BLaER1 treated with 17β-estradiol and CSF1 and Interleukin-3, amounts not matched to agents 10 nM and 100 nM (cell line): ENCODE data around the gene DOHH.
"Not testable (repeated sequence)": the region's sequence is repeated elsewhere in the genome, so short reads cannot be mapped to it uniquely, and the experiment has no call there.

Experiments used
- H3K27ac ChIP-seq, 11 experiments: shearing (Covaris generic); formaldehyde crosslinking; 2 replicates each; pipeline ENCODE4 v1.8.1; 2022
- H3K27me3 ChIP-seq, 11 experiments: shearing (Covaris generic); formaldehyde crosslinking; 2 replicates each; pipeline ENCODE4 v1.8.1; 2022
- H3K36me3 ChIP-seq, 11 experiments: shearing (Covaris generic); formaldehyde crosslinking; 2 replicates each; pipeline ENCODE4 v1.8.1; 2022
- H3K4me1 ChIP-seq, 10 experiments: shearing (Covaris generic); formaldehyde crosslinking; 2 replicates each; pipeline ENCODE4 v1.8.1; 2022
- H3K4me2 ChIP-seq, 11 experiments: shearing (Covaris generic); formaldehyde crosslinking; 2 replicates each; pipeline ENCODE4 v1.8.1; 2022
- H3K4me3 ChIP-seq, 10 experiments: shearing (Covaris generic); formaldehyde crosslinking; 2 replicates each; pipeline ENCODE4 v1.8.1; 2022
- H3K9ac ChIP-seq, 11 experiments: shearing (Covaris generic); formaldehyde crosslinking; 2 replicates each; pipeline ENCODE4 v1.8.1; 2022
- H3K9me3 ChIP-seq, 11 experiments: shearing (Covaris generic); formaldehyde crosslinking; replicated peaks in 1 of 11; 2 replicates each; pipeline ENCODE4 v1.8.1; 2022
- H4K20me1 ChIP-seq, 11 experiments: shearing (Covaris generic); formaldehyde crosslinking; 2 replicates each; pipeline ENCODE4 v1.8.1; 2022
- Cebpa-rat ChIP-seq, 11 experiments: shearing (Covaris generic); IDR thresholded peaks; 2 replicates each; pipeline ENCODE4 v1.8.1; 2022

Gene DOHH

GRCh38 chr19:3455960-3456601 is 44.4 kb downstream of the DOHH start:
- Histone ChIP-seq H3K27me3 (no peaks in the 10 kb centered on the region), H4K20me1 (peaks cover 64 to 100% (median 92%) of the 10 kb centered on the region in 11 experiments), H3K4me2 (peak overlapping the region; percentile 35 to 90 (median 80); a peak in 21 of 22 replicates), H3K9ac (peak overlapping the region in 7 of 11 experiments; percentile 1 to 41 (median 28); a peak in 6 of 22 replicates), H3K27ac (no peak overlapping the region), H3K9me3 (no peaks in the 10 kb centered on the region), H3K4me3 (no peak overlapping the region), H3K36me3 (peaks cover 67 to 93% (median 75%) of the 10 kb centered on the region in 11 experiments), H3K4me1 (peaks cover 49 to 65% (median 56%) of the 10 kb centered on the region in 10 experiments)
- TF ChIP-seq Cebpa-rat (IDR thresholded peaks at IDR 0.05), result no peak

DNA sequence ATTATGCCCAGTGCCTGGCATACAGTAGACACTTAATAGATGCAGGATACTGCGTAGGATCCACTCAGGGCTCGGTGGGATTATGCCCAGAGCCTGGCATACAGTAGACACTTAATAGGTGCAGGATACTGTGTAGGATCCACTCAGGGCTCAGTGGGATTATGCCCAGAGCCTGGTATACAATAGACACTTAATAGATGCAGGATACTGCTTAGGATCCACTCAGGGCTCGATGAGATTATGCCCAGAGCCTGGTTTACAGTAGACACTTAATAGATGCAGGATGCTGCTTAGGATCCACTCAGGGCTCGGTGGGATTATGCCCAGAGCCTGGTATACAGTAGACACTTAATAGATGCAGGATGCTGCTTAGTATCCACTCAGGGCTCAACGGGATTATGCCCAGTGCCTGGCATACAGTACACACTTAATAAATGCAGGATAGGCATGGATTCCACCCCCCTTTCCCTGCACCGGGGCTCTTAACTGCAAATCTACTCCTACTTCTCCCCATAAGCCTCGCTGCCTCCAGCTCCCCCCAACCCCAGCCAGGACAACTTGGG is 45.0 kb downstream of the DOHH start:
- Histone ChIP-seq H3K9ac (peak overlapping the region in 4 of 11 experiments; percentile 1 to 38 (median 16); a peak in 1 of 22 replicates), H3K4me1 (peaks cover 55 to 71% (median 61%) of the 10 kb centered on the region in 10 experiments), H3K36me3 (peaks cover 63 to 90% (median 75%) of the 10 kb centered on the region in 11 experiments), H3K4me3 (no peak overlapping the region), H3K27ac (no peak overlapping the region), H4K20me1 (peaks cover 64 to 100% (median 94%) of the 10 kb centered on the region in 11 experiments), H3K27me3 (no peaks in the 10 kb centered on the region), H3K9me3 (no peaks in the 10 kb centered on the region), H3K4me2 (peak overlapping the region in 9 of 11 experiments; percentile 35 to 90 (median 80); a peak in 18 of 22 replicates)
- TF ChIP-seq Cebpa-rat (IDR thresholded peaks at IDR 0.05), result no peak

DNA sequence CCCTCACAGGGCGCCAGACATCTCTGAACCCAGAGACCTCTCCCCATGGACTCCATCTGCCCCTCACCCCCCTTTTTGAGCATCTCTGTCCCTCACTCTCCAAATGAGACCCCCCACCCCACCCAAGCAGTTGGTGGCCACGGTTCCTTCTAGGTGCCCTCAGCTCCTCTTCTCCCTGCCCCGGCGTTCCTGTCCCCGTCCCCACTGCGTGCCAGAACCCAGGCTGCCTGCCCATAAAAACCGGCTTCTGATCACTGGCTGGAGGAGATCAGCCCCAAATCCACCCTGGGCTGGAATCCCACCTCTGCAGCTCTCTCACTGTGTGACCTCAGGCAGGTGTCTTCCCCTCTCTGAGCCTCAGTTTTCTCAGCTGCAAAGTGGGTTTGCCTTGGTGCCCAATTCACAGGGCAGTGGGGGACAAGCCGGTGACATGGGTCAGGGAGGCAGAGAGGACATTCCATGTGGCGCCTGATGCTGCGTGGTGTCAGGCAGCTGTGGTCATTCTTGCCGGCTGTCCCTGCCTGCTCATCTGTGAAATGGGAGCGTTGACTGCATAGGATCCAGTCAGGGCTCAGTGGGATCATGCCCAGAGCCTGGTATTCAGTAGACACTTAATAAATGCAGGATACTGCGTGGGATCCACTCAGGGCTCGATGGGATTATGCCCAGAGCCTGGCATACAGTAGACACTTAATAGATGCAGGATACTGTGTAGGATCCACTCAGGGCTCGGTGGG is 45.6 kb downstream of the DOHH start:
- Histone ChIP-seq H3K27me3 (no peaks in the 10 kb centered on the region), H3K4me1 (peaks cover 61 to 75% (median 66%) of the 10 kb centered on the region in 10 experiments), H3K9ac (no peak overlapping the region), H3K27ac (no peak overlapping the region), H3K4me3 (no peak overlapping the region), H3K36me3 (peaks cover 60 to 90% (median 75%) of the 10 kb centered on the region in 11 experiments), H4K20me1 (peaks cover 59 to 100% (median 92%) of the 10 kb centered on the region in 11 experiments), H3K4me2 (no peak overlapping the region), H3K9me3 (no peaks in the 10 kb centered on the region)
- no peak for TF ChIP-seq Cebpa-rat (IDR thresholded peaks at IDR 0.05)

DNA sequence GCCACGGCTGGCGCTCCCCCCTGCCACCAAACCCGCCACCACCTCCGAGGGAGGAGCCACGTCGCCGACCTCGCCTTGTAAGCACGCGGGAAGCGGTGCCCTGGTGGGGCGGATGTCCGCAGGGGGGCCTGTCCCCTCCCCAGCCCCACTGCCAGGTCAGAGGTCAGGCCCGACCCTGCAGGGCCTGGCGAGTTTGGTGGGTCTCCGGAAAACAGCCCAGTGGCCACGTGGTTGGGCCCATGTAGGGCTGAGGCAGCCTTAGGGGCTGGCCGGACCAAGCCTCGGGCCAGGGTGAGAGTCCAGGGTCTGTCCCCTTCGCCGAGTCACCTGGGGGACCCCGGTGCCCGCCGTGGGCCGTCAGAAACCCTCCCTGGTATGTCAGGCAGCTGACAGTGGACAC is 46.6 kb downstream of the DOHH start:
- H3K4me2 ChIP-seq, result no peak overlapping the region
- peaks cover 51 to 100% (median 90%) of the 10 kb centered on the region in 11 experiments for H4K20me1 ChIP-seq
- no peak for TF ChIP-seq Cebpa-rat (IDR thresholded peaks at IDR 0.05)
- peak overlapping the region in 1 of 11 experiments; percentile 17; a peak in 1 of 22 replicates for H3K27ac ChIP-seq
- peaks cover 52 to 75% (median 63%) of the 10 kb centered on the region in 10 experiments for H3K4me1 ChIP-seq
- no peak overlapping the region for H3K9ac ChIP-seq
- H3K27me3 ChIP-seq, result no peaks in the 10 kb centered on the region
- H3K36me3 ChIP-seq, result peaks cover 67 to 90% (median 79%) of the 10 kb centered on the region in 11 experiments
- H3K9me3 ChIP-seq, result no peaks in the 10 kb centered on the region
- no peak overlapping the region for H3K4me3 ChIP-seq

DNA sequence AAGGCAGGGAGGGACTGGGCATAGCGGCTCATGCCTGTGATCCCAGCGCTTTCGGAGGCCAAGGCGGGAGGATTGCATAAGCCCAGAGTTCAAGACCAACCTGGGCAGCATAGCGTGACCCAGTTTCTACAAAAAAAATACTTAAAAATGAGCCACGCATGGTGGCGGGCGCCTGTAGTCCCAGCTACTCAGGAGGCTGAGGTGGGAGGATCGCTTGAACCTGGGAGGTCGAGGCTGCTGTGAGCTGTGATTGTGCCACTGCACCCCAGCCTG is 47.6 kb downstream of the DOHH start:
- H3K27me3 ChIP-seq, result not testable (repeated sequence)
- Histone ChIP-seq H3K36me3 (peaks cover 75 to 93% (median 86%) of the 10 kb centered on the region in 11 experiments), H3K27ac (peak overlapping the region in 2 of 11 experiments; percentile 20 to 84; a peak in 2 of 22 replicates)

GRCh38 chr19:3452171-3452941 is 48.1 kb downstream of the DOHH start:
- peaks cover 37 to 100% (median 90%) of the 10 kb centered on the region in 11 experiments for H4K20me1 ChIP-seq
- peak overlapping the region in 2 of 11 experiments; percentile 16 to 68; a peak in 2 of 22 replicates for H3K9ac ChIP-seq
- no peak overlapping the region for H3K4me3 ChIP-seq
- TF ChIP-seq Cebpa-rat (IDR thresholded peaks at IDR 0.05), result no peak
- H3K4me2 ChIP-seq, result peak overlapping the region in 2 of 11 experiments; percentile 66 to 75; a peak in 2 of 22 replicates
- no peaks in the 10 kb centered on the region for H3K9me3 ChIP-seq
- H3K27ac ChIP-seq, result peak overlapping the region in 4 of 11 experiments; percentile 25 to 85 (median 82); a peak in 6 of 22 replicates
- peaks cover 38 to 65% (median 50%) of the 10 kb centered on the region in 10 experiments for H3K4me1 ChIP-seq
- H3K27me3 ChIP-seq, result no peaks in the 10 kb centered on the region
- peaks cover 80 to 97% (median 89%) of the 10 kb centered on the region in 11 experiments for H3K36me3 ChIP-seq

More for the DNA sequence above, 47.6 kb downstream of the DOHH start:
- H3K4me3 ChIP-seq, H3K4me2 ChIP-seq, H3K9me3 ChIP-seq, H3K9ac ChIP-seq: not testable (repeated sequence)
- H3K4me1 ChIP-seq, result peaks cover 43 to 70% (median 55%) of the 10 kb centered on the region in 10 experiments
- H4K20me1 ChIP-seq, result peaks cover 42 to 100% (median 90%) of the 10 kb centered on the region in 11 experiments

DNA sequence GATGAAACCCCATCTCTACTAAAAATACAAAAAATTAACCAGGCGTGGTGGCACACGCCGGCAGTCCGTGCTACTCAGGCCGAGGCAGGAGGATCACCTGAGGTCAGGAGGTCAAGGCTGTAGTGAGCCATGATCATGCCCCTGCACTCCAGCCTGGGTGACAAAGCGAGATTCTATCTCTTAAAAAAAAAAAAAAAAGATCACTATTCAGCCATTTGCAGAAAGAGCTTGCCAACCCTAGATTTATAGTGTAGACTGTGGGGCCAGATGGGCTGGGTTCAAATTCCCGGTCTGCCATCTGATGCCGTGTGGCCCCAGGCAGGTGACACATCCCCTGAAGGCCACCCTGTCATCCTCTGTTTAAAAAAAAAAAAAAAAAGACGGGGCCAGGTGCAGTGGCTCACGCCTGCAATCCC is 49.0 kb downstream of the DOHH start:
- TF ChIP-seq Cebpa-rat (IDR thresholded peaks at IDR 0.05), result no peak
- Histone ChIP-seq H3K4me1 (peaks cover 29 to 56% (median 41%) of the 10 kb centered on the region in 10 experiments), H3K36me3 (peaks cover 81 to 99% (median 92%) of the 10 kb centered on the region in 11 experiments), H3K9me3 (no peaks in the 10 kb centered on the region), H3K4me2 (peak overlapping the region; percentile 30 to 76 (median 51)), H3K27ac (peak overlapping the region; percentile 55 to 85 (median 70)), H3K27me3 (no peaks in the 10 kb centered on the region), H3K9ac (peak overlapping the region; percentile 8 to 70 (median 53); a peak in 16 of 22 replicates), H3K4me3 (no peak overlapping the region), H4K20me1 (peaks cover 30 to 100% (median 89%) of the 10 kb centered on the region in 11 experiments)

GRCh38 chr19:3450796-3451411 is 49.6 kb downstream of the DOHH start:
- Histone ChIP-seq H3K27me3 (no peaks in the 10 kb centered on the region), H3K9me3 (no peaks in the 10 kb centered on the region), H3K27ac (peak overlapping the region; percentile 55 to 85 (median 70)), H3K4me3 (no peak overlapping the region), H3K4me1 (peaks cover 24 to 50% (median 37%) of the 10 kb centered on the region in 10 experiments), H3K9ac (peak overlapping the region; percentile 8 to 70 (median 53); a peak in 16 of 22 replicates), H3K36me3 (peaks cover 83 to 99% (median 94%) of the 10 kb centered on the region in 11 experiments), H3K4me2 (peak overlapping the region; percentile 30 to 76 (median 53)), H4K20me1 (peaks cover 30 to 100% (median 89%) of the 10 kb centered on the region in 11 experiments)
- TF ChIP-seq Cebpa-rat (IDR thresholded peaks at IDR 0.05), result no peak
